Uterus (tissue), 2 donors: ENCODE results near the gene TNRC6C.

ENCODE experiments used
- CTCF ChIP-seq, 4 experiments: fragments of 200-600 bp in 2 of 4; fragments of 450-650 bp in 2 of 4; sonication (generic) in 2 of 4; IDR thresholded peaks; one replicate each; pipeline ENCODE4 v1.5.1; 2016 to 2019; ENCODE audit warnings: antibody characterized with exemption in 4 of 4, mild to moderate bottlenecking in 2 of 4, moderate library complexity in 1 of 4
- POLR2A ChIP-seq, 2 donors: fragments of 450-650 bp; IDR thresholded peaks; one replicate each; pipeline ENCODE4 v1.6.1; 2016; ENCODE audit warnings: antibody characterized with exemption in 2 of 2, mild to moderate bottlenecking in 1 of 2, moderate library complexity in 1 of 2

DNA sequence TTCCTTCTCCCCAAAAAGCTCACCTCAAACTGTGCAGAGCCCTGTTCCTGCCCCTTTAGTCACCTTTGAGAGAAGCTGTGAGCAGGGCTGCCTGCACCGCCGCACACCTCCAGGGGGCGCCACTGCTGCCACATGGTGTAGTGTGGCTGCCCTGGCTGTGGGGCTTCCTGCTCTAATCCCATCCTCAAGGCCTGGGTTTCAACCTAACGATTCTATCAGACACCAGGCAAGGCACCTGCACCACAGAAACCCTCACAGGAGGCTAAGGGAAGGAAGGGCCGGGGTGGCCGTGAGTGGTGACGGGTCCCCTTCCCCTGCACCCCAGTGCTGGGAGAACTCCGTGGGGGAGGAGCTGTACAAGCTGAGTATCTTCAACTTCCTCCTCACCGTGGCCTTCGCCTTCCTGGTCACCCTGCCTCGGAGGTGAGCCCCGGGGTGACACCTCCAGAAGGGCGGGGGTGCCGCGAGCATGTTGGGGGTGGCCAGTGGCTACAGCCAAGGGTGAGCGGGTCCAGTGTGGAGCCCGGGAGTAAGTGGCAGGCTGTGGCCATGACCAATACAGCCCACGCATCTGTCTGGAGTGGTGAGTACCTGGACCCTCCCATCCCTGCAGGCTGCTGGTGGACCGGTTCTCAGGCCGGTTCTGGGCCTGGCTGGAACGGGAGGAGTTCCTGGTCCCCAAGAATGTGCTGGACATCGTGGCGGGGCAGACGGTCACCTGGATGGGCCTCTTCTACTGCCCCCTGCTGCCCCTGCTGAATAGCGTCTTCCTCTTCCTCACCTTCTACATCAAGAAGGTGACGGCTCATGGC lies 179.1 kb downstream of the TNRC6C start:
- TF ChIP-seq CTCF (IDR thresholded peaks at IDR 0.05) (no peak), POLR2A (IDR thresholded peaks at IDR 0.05) (no peak)
